Nucleus accumbens (tissue), 56 donors: ENCODE results near the gene SNAPC4.
A peak's percentile ranks its signal among the peaks of the same experiment; 100 is the strongest.
"Not testable (repeated sequence)": the region's sequence is repeated elsewhere in the genome, so short reads cannot be mapped to it uniquely, and the experiment has no call there.

Experiments
- DNase-seq, 56 donors: peaks; one replicate each; lab custom pipeline; 2025; lab: John Stamatoyannopoulos, UW

Gene SNAPC4

DNA sequence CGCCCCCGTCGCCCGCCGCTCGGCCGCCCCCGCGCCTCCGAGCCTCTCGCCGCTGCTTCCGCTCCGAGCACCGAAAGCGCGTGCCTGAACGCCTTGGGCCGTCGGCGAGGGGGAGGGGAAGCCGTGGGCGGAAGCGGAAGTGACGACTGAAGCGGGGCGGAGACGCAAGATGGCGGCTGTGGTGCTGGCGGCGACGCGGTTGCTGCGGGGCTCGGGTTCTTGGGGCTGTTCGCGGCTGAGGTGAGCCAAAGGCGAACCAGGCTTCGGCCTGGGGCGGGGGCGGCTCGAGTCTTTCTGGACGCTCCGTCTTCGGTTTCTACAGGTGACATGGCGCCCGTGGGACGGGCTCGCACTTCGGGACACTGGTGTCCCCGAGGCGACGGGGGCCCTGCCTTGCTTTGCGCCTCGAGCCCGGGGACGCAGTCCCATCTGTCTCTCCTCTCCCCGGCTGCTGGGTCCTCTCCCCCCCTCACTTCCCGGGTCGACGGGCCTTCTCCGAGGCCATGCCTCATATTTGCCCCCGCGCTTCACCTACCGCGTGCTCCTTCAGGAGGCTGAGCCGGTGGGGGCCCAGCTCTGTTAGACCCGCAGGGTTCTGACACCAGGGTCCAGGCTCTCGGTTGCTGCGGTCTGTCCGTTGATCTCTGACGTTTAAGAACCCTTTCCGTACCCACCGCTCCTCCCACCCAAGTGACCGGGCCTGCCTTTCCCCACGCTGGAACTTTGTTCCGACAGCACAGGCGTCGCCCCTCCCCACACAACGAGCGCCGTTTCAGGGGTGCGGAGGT, 10.7 kb upstream of the SNAPC4 start, which contains the start of the genes ENTR1 and PMPCA:
Gene ENTR1 (minus strand): TSS at position 115 of the 788 bp plus-strand sequence. CDS start 217 bp downstream, outside the sequence.
Gene PMPCA (plus strand): TSS at position 159 of the 788 bp plus-strand sequence. CDS start 11 bp downstream, at position 170.
- peak in 55 of 56 donors; percentile 23 to 96 (median 82) for DNase-seq

DNA sequence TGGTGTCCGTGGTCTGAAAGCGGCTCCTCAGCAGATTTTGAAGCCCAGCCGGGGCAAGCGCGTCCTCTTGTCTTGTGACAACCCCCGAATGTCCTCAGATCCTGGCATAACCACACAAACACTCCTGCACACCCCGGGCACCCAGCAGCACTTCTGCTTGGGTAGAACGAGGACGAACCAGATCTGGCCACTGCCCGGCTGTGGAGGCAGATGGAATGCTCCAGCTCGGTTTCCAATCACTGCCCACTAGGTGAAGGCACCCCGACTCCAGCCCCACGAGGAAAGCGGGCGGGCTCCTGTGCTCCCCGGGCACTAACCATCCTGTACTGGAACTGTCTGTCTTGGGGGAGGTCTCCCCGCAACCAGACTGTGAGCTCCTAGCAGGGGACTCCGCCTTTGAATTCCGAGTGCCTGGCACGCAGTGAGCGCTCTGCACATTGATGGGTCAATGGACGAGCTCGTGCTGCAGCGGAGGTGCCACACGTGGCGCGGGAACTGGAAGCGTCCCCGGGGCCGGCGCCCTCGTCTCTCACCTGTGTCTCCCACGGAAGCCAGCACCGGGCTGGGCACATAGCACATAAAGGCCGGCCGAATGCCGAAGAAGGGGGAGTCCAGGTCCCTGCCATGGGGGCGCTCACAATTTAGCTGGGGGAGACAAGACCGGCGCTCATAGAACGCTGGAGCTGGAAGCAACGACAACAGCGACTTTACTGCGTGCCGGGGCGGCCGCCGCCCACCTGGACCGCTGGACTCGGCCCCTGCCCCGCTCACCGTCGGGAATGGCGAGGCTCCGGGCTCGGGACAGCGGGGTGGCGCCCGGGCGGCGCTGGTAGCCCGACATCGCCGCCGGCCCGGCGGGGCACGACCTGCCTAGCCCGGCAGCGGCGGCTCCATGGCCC, 9.8 kb upstream of the SNAPC4 start:
- DNase-seq, result peak in 20 of 56 donors; percentile 4 to 49 (median 19)

DNA sequence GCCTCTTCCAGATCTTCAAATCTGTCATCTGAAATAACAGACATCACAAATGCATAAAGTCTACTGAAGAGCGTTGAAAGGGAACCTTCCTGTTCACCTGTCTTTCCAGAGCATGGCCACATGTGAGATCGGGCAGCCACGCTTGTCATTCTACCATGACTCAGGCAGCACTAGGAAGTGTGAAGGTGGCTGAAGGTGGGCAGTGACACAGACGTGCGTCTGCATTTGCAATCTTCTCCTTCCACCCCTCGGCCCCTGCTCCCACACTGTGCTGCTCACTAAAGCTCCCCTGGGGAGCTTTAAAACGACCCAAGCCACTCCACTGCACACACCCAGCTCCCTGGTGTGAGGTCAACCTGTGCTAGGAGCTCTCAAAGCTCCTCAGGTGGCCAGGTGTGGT, 7.9 kb upstream of the SNAPC4 start:
- DNase-seq, result peak in 3 of 56 donors; percentile 2 to 12 (median 3)

DNA sequence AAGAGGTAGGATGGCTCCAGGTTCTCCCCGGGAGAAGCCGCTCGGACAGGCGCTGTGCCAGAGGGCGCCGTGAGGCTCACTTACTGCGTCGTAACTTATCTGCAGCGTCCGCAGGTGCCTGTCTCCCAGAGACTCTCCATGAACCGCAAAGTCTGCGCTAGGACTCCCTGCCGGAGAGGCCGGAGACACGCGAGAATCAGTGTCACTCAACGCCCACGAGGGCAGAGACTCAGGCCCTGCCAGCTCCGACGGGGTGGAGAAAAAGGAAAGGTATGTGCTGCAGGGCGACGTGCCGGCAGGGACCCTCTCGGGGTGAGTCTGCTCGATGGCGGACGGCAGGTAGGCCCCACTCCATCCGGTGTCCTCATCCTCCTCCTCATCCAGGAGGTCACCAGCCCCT, 7.1 kb upstream of the SNAPC4 start:
- not testable (repeated sequence) for DNase-seq

DNA sequence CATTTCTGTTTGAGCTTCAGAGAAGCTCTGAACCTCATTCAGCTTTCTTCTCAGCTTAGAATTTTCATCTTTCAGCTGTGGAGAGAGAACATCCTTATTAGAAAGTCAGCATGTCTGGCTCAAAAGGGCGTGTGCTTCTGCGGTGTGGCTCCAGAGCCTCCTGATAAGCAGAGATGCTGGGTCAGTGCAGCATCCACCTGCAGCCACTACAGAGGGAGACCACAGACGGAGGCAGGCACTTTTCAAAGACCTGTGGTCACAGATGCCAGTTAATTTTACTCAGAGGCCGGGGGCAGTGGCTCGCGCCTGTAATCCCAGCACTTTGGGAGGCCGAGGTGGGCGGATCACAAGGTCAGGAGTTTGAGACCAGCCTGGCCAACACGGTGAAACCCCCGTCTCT, 5.9 kb upstream of the SNAPC4 start:
- not testable (repeated sequence) for DNase-seq

DNA sequence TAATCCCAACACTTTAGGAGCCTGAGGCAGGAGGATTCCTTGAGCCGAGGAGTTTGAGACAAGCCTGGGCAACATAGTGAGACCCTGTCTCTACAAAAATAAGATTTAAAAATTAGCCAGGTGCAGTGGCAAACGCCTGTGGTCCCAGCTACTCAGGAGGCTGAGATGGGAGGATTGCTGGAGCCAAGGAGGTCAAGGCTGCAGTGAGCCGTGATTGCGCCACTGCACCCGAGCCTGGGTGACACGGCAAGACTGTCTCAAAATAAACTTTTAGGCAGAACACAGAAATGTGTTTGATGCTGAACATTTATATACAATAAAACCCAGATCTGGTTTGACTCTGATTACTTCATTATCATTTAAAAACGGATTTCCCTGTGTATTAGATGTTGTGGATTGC, 5.5 kb upstream of the SNAPC4 start:
- no peak for DNase-seq

DNA sequence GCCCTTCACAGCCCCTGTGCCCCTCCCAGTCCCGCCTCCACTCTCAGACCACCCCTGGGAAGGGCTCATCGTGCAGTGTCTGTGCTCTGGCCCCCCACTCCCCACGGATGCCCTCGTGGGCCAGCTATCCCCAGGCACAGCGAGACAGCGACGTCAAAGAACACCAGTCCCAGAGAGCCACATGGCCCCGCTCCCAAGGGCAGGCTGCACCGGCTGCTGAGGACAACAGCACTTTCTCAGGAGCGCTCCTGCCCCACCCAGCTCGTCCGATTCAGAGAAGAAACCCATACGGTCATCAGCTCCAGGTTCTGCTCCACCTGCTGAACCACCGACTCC, 4.8 kb upstream of the SNAPC4 start:
- DNase-seq, result no peak

DNA sequence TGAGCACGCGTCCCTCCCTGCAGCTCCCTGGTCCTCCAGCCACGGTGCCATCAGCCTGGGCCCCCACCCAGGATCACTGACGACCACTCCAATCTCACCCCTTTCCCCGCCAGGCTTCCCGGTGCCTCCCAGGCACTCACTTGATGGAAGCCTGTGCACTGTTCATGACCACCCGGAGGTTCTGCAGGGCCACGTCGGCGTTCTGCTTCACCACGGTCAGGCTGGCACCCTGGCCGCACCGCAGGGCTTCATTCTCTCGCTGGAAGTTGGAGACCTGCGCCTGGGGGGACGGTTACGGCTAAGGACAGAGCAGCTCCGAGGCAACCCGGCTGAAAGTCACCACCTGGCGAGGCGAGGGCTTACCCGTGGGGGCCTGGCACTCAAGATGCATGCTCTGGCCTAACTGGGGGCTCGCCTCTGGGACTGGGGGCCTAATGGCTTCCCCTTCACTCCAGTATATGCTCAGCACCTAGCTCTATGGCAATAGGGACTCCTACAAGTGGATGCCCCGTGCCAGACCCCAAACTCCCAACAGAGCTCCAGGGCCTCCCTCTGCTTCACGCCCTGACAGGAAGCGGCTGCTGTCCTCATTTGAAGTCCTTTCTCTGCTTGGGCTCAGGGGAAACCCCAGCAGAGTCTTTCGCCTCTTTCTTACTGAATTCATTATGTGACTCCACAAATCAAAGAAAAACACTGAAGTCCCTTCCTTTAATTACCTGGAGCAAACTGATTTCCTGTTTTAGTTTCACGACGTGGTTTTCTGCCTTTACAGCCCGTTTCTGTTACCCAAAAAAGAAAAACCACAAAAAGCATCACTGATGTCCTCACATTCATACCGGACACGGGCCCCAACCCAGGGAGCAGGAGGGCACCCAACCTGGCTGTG, 4.2 kb upstream of the SNAPC4 start:
- no peak for DNase-seq

DNA sequence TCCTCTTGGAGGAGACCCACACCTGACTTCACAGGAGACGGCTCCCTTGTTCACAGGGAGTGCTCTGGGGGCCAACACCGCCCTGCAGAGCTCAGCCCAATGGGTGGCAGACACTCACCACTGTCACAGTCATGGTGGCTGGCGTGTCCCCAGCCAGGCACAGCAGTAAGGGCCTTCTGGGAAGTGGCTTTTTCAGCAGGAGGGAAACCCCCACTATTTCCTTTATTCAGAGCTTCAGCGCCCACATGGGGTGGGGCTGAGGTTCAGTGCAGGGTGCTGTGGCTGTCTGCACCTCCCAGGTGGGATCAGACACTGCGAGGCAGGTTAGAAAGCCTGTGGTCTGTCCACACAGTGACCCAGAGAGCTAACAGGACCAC, 3.6 kb upstream of the SNAPC4 start:
- DNase-seq, result no peak

DNA sequence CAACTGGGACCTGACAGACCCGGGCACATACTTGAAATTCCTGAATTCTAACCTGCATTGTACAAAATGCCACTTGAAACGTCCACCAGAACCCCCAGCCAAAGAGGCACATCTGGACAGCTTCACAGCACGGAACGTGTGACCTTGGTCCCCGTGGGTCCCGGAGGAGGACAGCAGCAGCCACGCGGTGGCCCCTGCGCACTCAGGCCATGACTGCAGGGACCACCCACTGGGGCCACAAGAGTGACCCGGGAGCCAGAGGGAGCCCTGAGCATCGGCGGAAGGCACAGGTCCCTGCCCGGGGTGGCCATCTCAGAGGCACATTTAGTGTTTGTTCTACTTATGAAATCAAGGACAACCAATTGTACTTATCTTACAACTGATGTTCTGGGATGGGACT, 2.1 kb upstream of the SNAPC4 start:
- no peak for DNase-seq

DNA sequence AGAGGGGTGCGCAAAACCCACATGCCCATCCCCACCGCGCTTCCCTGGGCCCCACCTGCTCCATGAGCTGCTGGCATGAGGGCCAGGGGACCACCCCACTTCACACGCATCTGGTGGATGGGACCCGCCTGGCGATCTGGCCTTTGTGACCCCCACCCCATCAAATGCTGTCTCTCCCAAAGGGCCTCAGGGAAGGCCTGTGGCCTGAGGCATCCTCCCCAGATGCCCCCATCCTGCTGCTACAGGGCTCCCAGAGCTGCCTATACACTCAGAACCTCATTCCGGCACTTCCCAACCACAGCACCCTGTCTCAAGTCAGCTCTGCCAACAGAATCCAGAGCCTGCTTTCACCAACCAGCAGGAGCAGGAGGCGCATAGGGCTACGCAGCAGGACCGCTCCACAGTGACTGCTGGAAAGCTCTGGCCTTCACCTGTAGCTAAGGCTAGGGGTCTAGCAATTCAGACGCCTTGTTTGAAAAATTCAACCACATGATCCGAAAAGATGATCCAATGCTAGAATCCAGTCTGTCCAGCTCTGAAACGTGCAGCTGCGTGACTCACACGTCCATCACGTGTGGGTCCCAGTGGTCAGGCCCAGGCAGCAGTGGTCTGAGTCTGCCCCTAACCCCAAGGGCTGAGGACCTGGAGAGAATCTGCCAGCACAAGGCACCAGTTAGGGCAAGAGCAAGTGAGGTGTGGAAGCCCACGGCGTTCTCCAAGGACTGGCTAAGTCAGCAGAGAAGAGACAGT, 1.4 kb upstream of the SNAPC4 start:
- DNase-seq, result no peak

DNA sequence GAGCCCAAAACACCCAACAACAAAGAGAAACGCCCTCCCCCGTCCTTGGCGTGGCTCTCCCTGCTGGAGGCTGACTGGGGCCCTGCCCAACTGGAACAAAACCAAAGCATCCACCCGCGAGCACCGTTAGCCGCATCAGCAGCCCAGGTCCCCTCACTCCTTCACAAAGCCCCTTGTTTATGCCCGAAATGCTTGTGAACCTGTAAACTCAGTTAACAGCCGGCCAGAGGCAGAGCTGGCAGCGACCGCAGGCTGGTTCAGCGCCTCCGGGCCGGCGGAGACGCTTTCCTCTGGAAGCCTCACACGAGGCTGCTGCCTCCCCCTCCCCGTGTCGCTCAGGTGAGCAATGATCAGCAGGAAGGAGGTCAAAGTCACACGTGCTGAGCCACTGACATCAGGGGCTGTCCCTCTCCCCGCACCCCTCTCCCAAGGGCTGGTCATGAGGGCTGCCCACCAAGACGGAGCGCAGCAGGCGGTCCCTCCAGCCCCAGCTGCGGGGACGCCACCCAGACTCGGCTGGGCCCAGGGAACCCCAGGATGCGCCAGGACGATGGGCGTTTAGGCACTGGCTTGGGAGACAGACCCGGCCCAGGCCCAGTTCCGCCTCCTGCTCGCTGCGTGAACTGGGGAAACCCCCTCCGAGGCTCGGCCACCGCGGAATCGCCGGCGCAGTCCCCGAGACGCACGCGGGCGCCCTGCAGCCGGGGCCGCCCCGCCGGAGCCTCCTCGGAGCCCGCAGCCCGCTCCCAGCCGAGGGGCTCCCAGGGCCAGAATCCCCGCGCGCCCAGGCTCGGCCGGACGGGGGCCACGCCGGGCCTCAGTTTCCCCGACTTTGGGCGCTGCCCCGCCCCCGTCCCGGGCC, 563 bp downstream of the SNAPC4 start:
- DNase-seq, result peak in 1 of 56 donors; percentile 17

DNA sequence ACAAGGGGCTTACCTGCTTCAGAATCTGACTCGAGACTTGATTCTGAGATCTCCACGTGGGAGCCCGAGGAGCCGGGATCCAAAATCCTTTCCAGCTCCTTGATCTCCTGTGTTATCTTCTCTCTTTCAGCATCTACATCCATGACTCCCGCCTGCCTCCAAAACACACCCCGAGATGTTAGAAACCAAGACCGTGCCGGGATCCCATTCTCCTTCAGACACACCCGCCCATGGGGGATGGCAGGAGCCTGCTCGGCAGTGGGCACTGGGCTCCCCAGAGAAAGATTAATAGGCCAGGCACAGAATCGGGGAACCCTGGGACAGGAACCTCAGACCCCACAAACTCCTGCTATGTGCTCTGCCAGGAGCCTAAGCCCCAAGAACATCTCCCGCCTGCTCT, 1.7 kb downstream of the SNAPC4 start:
- no peak for DNase-seq

DNA sequence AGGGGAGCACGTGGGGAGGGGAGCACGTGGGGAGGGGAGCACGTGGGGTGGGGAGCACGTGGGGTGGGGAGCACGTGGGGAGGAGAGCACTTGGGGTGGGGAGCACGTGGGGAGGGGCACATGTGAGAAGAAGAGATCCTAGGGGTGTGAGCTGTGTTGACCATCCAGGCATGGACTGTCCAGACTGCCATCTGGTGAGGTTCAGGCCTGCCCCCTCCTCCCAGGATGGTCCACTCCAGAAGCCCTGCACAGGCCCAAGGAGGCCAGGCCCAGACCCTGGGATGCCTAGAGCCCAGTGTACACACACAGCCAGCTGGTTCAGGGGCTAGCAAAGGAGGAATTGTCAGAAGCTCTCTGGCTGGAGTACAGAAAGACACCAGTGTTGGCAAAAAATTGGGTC, 2.3 kb downstream of the SNAPC4 start:
- DNase-seq, result no peak

DNA sequence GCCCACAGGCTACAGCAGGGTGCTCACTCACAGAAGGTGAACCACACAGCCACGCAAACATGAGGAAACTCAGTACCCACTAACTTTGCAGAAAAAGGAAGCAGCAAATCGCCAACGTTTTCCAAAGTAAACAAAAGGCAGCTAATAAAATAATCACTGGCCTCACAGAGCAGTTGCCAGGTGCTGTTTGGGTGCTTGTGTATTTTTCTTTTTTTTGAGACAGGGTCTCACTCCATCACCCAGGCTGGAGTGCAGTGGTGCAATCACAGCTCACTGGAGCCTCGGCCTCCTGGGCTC, 3.8 kb downstream of the SNAPC4 start:
- DNase-seq, result no peak

DNA sequence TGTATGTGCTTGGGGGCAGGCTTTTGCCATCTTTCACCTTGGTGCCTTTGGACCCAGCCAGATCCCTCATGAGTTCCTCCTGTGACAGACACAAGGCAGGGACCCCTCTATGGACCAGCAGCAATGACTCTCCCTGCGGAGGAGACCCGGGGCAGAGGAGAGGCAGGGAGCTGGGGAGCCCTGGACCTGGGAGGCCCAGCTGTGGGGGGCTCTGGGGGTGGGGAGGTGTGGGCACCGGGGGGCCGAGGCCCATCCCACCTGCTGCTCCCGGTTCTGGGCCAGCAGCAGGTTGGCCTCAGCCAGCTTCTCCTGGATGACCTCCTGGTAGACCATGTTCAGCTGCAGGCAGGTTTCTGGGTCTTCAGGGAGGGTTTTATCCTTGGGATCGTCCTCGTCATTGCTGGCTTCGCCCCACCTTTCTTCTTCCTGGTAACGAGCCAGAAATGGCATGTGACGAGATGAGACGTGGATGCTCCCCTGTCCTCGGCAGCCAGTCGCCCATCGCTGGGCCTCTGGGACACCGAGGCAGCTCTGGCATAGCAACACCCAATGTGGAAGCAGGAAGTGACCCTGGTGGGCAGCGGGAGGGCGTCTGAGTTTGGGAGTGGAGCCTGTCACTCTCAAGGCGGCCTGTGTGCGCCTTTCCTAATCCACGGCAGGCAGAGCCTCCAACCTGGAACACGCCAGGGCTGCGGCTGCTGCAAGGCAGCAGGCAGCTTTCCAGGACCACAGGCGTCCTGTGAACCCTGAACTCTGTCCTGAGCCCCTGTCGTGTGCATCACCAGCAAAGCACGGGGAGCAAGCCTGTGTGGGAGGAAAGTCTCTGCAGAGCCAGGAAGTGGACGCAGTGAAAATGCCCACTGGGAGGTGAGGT, 4.4 kb downstream of the SNAPC4 start:
- DNase-seq, result no peak

DNA sequence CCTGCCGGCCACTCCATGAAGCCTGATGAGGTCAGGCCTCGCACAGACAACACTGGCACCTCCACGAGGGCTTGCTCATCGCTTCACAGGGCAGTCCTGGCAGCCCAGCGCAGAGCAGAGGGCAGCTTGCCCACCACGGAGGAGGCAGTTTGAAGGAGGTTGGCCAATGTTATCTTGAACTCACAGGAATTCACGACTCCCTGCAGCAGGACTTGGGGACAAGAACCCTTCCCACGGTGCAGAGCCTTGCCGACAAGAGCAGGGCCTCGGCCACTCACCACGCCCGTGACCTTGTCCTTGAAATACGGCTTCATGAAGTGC, 5.0 kb downstream of the SNAPC4 start:
- DNase-seq, result no peak

DNA sequence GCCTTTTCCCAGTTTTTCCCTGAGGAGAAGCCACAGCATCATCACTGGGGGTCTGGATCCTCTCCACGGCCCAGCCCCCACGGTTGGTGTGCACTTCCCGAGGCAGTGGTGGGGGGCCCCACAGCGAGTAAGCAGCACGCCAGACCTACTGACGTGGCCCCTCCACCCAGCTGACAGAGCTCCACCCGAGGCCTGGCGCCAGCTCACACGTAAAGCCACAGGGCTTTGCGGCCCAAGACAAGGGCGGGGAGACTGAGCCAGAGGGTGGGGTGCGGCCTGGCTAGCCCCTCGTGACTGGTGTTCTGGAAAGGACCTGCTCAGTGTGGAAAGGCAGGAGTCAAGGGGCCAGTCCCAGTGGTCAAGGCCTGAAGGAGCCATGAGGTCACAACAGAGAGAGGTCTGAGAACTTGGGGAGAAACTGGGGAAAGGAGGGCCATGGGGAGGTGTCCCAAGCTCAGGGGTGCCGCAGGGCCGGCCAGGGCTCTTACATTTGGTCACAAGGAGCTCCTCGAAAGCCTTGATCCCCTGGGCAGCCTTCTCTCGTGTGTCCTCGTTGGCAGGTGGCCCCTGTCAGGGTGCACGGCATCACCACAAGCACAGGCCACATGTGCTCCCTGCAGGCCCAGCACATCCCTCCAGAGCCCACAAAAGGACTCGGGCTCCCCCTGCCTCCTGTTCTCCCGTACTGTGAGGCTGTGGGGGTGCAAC, 5.5 kb downstream of the SNAPC4 start:
- DNase-seq, result no peak
